NB4 (cell line): ENCODE measurements around the gene SHISA4.

ENCODE experiments used
- CTCF ChIP-seq: IDR thresholded peaks from one replicate; pipeline ENCODE4 v1.5.1; 2012; ENCODE audit warnings: low read depth, low read length
- MAX ChIP-seq: IDR thresholded peaks from 2 replicates; pipeline ENCODE4 v1.6.1; 2011; ENCODE audit warnings: low read depth, low read length
- MYC ChIP-seq: IDR thresholded peaks from 2 replicates; pipeline ENCODE4 v1.6.1; 2011; ENCODE audit warnings: low read depth, low read length
- POLR2A ChIP-seq: IDR thresholded peaks from 2 replicates; pipeline ENCODE4 v1.6.1; 2011; ENCODE audit warnings: mild to moderate bottlenecking; ENCODE audit not compliant: insufficient read length; ENCODE audit errors: extremely low read depth

- peak; percentile 25 for TF ChIP-seq CTCF
- no peak for TF ChIP-seq POLR2A
- no peak for TF ChIP-seq MYC
- no peak for TF ChIP-seq MAX
Observed at GRCh38 chr1:201876148-201876818, 12.4 kb upstream of the SHISA4 start.
